Measurements from ENCODE around the gene RXRB. TPM values are rescaled to one million over a fixed set of nuclear protein-coding genes. Genes with fewer than 3 reads are reported as not detected.
A peak's percentile ranks its signal among the peaks of the same experiment; 100 is the strongest.

Gene RXRB
- total RNA-seq, 2 experiments from 2014 or later = 36.0 to 38.9 TPM

GRCh38 chr6:33198853-33199436, 1.5 kb downstream of the RXRB start:
- peaks cover 58% of the 10 kb centered on the region for H3K4me1 Mint-ChIP-seq
- no peak for ATAC-seq
- H3K36me3 Mint-ChIP-seq = peaks cover 51% of the 10 kb centered on the region
- H3K4me3 Mint-ChIP-seq = peak overlapping the region; percentile 99
- CTCF ChIA-PET = interaction anchor here (0.8 to 4.2 kb wide), 6 partner anchors 10 to 145 kb away, joined by 3 to 46 read pairs (median 8); partner anchors contain the start of genes RGL2 and RING1
- no peaks in the 10 kb centered on the region for H3K9me3 Mint-ChIP-seq (ENCODE audit: low read depth)
- no peak for DNase-seq
- peak overlapping the region; percentile 80 for H3K27ac Mint-ChIP-seq
- H3K27me3 Mint-ChIP-seq = no peaks in the 10 kb centered on the region

- Mint-ChIP-seq H3K4me1 (peaks cover 51% of the 10 kb centered on the region), H3K4me3 (peak overlapping the region; percentile 99), H3K9me3 (ENCODE audit: low read depth) (no peaks in the 10 kb centered on the region), H3K36me3 (peaks cover 51% of the 10 kb centered on the region), H3K27me3 (peaks cover 3% of the 10 kb centered on the region), H3K27ac (peak overlapping the region; percentile 75)
- CTCF ChIA-PET = interaction anchor here (0.8 to 4.2 kb wide), 20 partner anchors 9 to 235 kb away, joined by 3 to 46 read pairs (median 4); partner anchors contain the start of gene RING1
- DNase-seq (no peak), ATAC-seq (no peak)
Measured at GRCh38 chr6:33198159-33198852, 2.2 kb downstream of the RXRB start.

DNA sequence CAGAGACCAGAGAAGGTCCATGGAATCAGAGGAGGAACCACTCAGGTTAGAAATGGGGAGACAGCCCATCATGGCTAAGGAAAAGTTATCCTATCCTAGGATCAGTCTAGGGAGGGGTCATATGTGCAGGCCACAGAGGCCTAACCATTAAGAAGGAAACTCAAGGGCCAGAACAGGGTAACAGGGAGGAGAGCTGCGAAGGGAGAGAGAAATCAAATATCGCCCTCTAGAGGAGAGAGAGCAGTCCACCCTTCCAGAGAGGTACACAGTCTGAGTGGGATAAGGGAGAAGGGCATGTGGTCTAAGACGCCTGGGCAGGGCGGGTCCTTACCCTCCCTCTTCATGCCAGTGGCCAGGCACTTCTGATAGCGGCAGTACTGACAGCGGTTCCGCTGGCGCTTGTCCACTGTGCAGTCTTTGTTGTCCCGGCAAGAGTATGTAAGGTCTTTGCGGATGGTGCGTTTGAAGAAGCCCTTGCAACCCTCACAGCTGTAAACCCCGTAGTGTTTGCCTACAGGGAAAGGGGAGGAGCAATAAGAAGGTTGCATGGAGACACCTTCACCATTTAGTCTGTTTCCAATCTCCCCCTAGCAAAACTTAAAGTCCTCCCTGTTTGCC, 2.9 kb downstream of the RXRB start:
- peaks cover 43% of the 10 kb centered on the region for H3K36me3 Mint-ChIP-seq
- CTCF ChIA-PET = interaction anchor here (0.6 to 4.2 kb wide), 29 partner anchors 8 to 263 kb away, joined by 3 to 46 read pairs (median 4); partner anchors contain the start of gene RING1
- peak overlapping the region; percentile 42 for H3K27ac Mint-ChIP-seq
- no peaks in the 10 kb centered on the region for H3K9me3 Mint-ChIP-seq (ENCODE audit: low read depth)
- peaks cover 7% of the 10 kb centered on the region for H3K27me3 Mint-ChIP-seq
- H3K4me1 Mint-ChIP-seq = peaks cover 46% of the 10 kb centered on the region
- H3K4me3 Mint-ChIP-seq = no peak overlapping the region
- ATAC-seq (peak; percentile 35), DNase-seq (no peak)

DNA sequence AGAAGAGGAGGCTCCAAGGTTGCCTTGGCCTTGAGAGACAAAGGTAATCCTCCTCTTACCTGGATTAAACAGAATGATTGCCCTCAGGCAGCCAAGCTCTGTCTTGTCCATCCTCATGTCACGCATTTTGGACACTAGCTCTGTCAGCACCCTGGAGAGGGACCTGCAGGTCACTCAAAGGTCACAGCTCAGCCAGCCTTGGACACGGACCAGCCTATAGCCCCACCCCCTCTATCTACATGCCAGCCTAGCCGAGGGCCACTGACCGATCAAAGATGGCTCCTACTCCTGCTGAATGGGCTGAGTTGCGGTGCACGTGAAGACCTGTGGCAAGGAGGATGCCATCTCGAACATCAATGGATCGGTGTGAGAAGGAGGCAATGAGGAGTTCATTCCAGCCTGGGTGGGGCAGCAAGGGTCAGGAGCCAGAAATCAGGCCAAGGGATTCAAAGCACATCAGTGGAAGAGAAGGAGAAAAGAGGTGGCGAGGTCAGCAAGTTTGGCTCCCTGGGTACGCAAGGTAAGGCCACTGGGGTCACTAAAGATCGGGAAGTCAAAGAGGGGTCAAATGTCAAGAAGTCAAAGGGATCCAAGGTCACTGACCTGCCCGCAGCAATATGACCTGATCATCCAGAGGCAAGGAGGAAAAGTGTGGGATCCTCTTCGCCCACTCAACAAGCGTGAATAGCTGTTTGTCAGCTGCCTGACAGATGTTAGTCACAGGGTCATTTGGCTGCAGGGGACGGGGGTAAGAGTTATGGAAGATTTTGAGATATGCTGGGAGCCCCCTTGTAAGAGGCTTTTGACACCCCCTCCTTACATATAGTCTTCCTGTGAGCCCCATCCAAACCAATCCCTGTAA, 4.9 kb downstream of the RXRB start:
- Mint-ChIP-seq H3K27me3 (peaks cover 26% of the 10 kb centered on the region), H3K27ac (no peak overlapping the region), H3K4me1 (peaks cover 31% of the 10 kb centered on the region), H3K36me3 (peaks cover 26% of the 10 kb centered on the region), H3K4me3 (no peak overlapping the region), H3K9me3 (ENCODE audit: low read depth) (no peaks in the 10 kb centered on the region)
- DNase-seq = no peak
- CTCF ChIA-PET = interaction anchor here (1.3 to 2.7 kb wide), 3 partner anchors 12 to 53 kb away, joined by 5 to 16 read pairs (median 9); no protein-coding TSS in a partner anchor
- no peak for ATAC-seq

- Mint-ChIP-seq H3K4me3 (no peak overlapping the region), H3K36me3 (peaks cover 26% of the 10 kb centered on the region), H3K27ac (no peak overlapping the region), H3K9me3 (ENCODE audit: low read depth) (no peaks in the 10 kb centered on the region), H3K4me1 (peaks cover 28% of the 10 kb centered on the region), H3K27me3 (peaks cover 33% of the 10 kb centered on the region)
- ATAC-seq = no peak
- DNase-seq = no peak
- CTCF ChIA-PET = interaction anchor here (1.4 to 2.0 kb wide), 2 partner anchors 33 to 54 kb away, joined by 3 to 9 read pairs; no protein-coding TSS in a partner anchor
Measured at GRCh38 chr6:33194431-33194979, 6.0 kb downstream of the RXRB start.

GRCh38 chr6:33193619-33194018, 6.8 kb downstream of the RXRB start:
- Mint-ChIP-seq H3K27me3 (peaks cover 34% of the 10 kb centered on the region), H3K27ac (no peak overlapping the region), H3K4me3 (no peak overlapping the region), H3K4me1 (peaks cover 20% of the 10 kb centered on the region), H3K9me3 (ENCODE audit: low read depth) (no peaks in the 10 kb centered on the region), H3K36me3 (peaks cover 24% of the 10 kb centered on the region)
- DNase-seq = no peak
- CTCF ChIA-PET = interaction anchor here (1.1 to 2.0 kb wide), 3 partner anchors 32 to 69 kb away, joined by 3 to 9 read pairs (median 5); no protein-coding TSS in a partner anchor
- ATAC-seq = no peak

DNA sequence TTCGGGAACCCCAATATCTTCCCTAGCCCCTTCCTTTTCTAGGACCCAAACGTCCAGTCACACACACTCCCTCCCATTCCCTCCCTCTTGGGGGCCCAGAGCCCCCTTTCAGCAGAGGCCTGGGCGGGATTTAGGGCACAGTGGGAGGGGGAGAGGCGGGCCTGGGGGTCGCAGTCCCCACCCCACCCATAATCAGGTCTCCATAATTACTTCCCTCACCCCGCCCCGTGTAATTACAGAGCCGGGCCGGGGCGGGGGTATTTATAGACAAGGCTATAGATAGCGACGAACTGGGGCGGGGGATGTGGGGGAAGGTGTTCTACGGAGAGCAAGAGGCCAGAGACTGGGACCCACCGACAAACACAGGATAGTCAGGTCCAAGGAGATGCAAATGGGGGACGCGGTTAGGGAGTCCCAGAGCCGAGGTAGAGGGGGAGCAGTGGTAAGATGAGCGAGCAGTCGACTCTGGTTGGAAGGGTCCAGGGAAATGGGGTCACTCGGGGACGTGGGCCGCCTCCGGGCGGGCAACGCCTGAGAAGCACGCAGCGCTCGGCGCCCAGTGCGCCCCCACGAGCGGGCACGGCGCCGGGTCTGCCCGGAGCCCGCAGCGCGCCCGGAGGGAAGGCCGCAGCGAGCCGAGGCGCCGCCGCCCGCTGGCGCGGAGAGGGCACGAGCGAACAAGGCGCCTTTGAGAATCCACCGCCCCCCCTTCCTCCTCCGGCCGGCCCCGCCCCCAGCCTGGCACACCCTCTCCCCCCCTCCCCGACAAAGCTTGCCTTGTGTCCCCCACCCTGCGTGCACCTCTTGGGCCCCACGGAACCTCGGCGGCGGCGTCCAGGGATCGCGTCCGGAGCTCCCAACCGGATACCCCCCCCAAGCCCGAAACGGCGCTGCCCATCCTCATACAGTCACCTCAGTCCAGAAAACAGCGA, 7.5 kb downstream of the RXRB start:
- ATAC-seq (no peak), DNase-seq (no peak)
- Mint-ChIP-seq H3K4me3 (no peak overlapping the region), H3K9me3 (ENCODE audit: low read depth) (no peaks in the 10 kb centered on the region), H3K4me1 (peaks cover 13% of the 10 kb centered on the region), H3K27me3 (peaks cover 40% of the 10 kb centered on the region), H3K27ac (no peak overlapping the region), H3K36me3 (peaks cover 24% of the 10 kb centered on the region)
- CTCF ChIA-PET = interaction anchor here (1.1 kb wide), 1 partner anchor 69 kb away, joined by 5 read pairs; no protein-coding TSS in a partner anchor

DNA sequence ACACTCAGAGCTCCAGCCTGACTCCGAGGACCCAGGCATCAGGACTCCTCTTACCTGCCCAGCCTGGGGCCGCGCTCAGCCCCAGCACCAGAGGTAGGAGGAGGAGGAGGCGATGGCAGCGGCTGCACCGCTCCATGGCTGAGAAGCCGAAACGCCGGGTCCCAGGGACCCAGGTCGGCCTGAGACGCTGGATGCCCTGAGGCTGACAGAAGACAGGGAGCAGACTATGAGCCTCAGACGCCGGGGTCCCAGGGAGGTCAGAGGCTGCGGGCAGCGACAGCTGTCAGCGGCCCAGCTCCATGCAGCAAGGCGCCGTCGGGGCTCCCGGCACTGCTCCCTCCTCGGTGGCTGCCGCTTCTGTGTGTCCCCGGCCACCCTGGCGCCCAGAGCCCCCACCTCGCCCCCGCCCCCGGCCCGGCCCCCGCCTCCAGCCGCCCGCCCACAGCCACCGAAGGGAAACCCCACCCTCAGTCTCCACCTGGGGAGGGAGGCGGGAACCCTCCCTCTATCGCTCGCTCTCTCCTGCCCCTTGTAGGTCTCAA, 8.3 kb downstream of the RXRB start, which contains the start of gene COL11A2:
COL11A2 (minus strand) TSS at position 363 of the 542 bp plus-strand sequence; CDS start at position 136, 227 bp downstream.
- Mint-ChIP-seq H3K36me3 (peaks cover 24% of the 10 kb centered on the region), H3K27me3 (peaks cover 46% of the 10 kb centered on the region), H3K9me3 (ENCODE audit: low read depth) (no peaks in the 10 kb centered on the region), H3K27ac (no peak within 1 kb of the TSS), H3K4me1 (peaks cover 6% of the 10 kb centered on the region), H3K4me3 (no peak within 1 kb of the TSS)
- CTCF ChIA-PET = interaction anchor here (1.5 kb wide), 1 partner anchor 56 kb away, joined by 4 read pairs; no protein-coding TSS in a partner anchor
- DNase-seq (no peak), ATAC-seq (no peak)

- DNase-seq = no peak
- no peak for ATAC-seq
- no peak overlapping the region for H3K27ac Mint-ChIP-seq
- CTCF ChIA-PET = interaction anchor here (1.5 kb wide), 1 partner anchor 57 kb away, joined by 4 read pairs; no protein-coding TSS in a partner anchor
- H3K9me3 Mint-ChIP-seq (ENCODE audit: low read depth) = no peaks in the 10 kb centered on the region
- peaks cover 5% of the 10 kb centered on the region for H3K4me1 Mint-ChIP-seq
- peaks cover 51% of the 10 kb centered on the region for H3K27me3 Mint-ChIP-seq
- H3K36me3 Mint-ChIP-seq = peaks cover 23% of the 10 kb centered on the region
- H3K4me3 Mint-ChIP-seq = no peak overlapping the region
Measured at GRCh38 chr6:33191383-33192104, 8.9 kb downstream of the RXRB start.

- CTCF ChIA-PET = interaction anchor here (1.3 to 2.0 kb wide), 4 partner anchors 7 to 58 kb away, joined by 3 to 5 read pairs (median 4); no protein-coding TSS in a partner anchor
- Mint-ChIP-seq H3K9me3 (ENCODE audit: low read depth) (no peaks in the 10 kb centered on the region), H3K27me3 (peaks cover 52% of the 10 kb centered on the region), H3K36me3 (peaks cover 15% of the 10 kb centered on the region), H3K27ac (no peak overlapping the region), H3K4me3 (no peak overlapping the region), H3K4me1 (peaks cover 5% of the 10 kb centered on the region)
- DNase-seq (no peak), ATAC-seq (no peak)
Measured at GRCh38 chr6:33190504-33191107, 9.9 kb downstream of the RXRB start.

Measured in activated CD8-positive, alpha-beta memory T cell treated with anti-CD3 and anti-CD28 coated beads, Interleukin-2, amount 10 ng/mL, durations not matched to agents 7 days and 5 days (primary cell).